Islet precursor cell (in vitro differentiated cells): ENCODE results near the gene PPFIA4.

Experiments
- DNase-seq: peaks from one replicate; pipeline ENCODE4 v3.0.0-alpha.2; 2018

The PPFIA4 gene

DNA sequence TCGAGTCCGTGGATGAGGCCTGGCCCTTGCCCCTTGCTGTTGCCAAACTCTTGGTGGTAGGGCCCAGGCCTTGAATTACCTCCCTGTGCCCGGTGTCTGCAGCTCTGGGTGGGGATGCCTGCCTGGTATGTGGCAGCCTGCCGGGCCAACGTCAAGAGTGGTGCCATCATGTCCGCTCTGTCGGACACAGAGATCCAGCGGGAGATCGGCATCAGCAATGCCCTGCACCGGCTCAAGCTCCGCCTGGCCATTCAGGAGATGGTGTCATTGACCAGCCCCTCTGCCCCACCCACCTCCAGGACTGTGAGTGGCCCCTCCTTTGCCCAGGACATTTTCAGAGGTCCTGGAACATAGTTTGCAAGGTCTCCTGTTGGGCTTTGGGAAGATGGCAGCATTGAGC, 33.8 kb downstream of the PPFIA4 start:
- no peak for DNase-seq

DNA sequence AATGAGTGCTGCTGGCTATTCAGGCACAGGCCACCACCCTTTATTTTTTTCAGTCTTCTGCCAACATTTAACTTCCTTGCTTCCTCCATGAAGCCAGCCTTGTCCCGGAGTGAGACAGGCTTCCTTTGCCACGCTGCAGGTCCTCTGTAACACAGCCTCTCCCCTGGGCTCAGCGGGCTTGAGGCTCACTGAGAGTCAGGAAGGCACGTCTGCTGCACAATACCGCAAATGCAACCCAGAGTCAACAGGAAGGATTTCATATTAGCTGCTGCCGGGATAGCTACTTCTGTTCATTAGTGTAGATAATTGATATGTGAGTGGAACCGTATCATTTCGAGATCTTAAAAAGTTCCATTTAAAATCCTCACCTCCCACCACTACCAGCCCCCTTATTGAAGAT, 37.0 kb downstream of the PPFIA4 start:
- no peak for DNase-seq

DNA sequence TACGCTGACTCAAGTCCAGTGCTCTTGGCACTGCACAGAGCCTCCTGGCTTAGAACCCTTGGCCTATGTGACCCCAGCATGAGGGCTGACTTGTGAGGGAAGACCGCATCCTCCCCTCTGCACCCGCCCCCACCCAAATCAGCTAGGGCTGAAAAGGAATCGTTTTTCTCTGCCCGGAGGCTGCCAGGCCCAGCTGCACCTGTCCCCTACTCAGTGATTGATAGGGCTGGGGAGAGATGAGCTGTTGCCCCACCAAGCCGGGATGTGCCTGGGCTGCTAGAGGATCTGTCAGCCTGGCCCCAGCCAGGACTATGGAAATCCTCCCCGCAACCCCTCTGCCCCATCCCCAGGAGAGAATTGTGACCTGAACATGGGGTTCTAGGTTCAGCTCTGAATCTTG, 38.9 kb downstream of the PPFIA4 start:
- no peak for DNase-seq

DNA sequence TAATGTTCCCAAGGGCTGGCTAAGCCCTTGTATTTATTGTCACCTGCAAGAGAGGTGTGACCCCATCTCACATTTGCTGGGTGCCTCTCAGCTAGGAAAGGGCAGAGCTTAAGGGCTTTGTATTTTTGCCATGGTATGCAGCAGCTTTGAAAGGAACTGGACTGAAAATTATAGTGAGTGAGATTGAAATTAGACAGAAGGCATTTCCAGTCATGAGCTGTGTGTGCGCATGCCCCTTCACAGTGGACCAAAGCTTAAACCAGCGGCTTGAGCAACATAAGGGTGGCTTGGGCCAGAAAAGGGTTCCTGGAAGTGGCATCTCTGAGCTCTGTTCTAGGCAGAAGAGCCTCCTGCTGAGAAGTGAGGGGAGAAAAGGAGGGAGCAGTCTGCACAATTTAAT, 39.7 kb downstream of the PPFIA4 start:
- no peak for DNase-seq

DNA sequence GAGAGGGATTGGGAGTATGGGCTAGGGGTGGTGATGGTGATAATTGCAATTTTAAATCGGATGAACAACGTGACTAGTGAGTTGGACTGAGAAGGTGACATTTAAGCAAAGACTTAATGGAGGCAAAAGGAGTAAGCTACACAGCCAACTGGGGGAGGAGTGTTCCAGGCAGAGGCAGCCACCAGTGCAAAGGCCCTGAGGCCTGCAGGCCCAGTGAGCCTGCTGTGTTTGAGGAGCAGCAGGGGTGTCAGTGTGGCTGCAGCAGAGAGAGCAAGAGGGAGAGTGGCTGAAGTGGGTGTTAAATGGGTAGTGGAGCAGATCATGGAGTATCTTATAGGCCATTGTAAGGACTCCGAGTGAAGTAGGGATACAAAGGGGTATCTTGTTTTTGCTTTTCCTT, 40.7 kb downstream of the PPFIA4 start:
- DNase-seq: no peak

DNA sequence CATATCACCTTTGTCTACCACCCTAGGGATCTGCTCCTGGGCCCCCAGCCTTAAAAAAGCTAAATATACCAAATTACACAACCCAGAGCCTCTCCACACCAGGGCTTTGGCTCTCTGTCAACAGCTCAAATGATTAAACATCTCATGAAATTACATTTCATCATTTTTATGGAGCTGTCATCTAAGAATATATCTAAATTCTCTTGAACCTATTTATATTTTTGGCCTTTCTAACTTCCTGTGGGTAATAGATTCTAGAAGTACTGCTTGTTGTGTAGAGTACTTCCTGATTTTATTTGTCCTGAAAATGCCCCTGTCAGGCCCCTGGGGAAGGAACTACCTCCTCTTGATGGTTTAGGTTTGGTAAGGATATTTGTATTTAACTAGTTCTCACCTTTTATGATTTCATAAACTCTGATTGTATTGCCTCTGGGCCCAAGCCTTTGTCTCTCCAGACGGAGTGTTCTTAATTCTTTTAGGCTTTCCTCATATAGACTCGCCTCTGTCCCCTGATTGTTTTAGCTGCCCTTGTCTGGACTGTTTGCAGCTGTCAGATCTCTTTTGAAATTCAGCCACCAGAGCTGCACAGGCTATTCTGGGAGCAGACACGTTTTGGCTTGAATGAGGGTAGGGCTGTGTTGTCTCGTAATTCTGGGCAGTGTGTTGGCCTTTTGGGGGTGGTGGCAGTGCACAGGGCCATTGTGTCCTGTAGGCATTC, 42.9 kb downstream of the PPFIA4 start:
- no peak for DNase-seq

DNA sequence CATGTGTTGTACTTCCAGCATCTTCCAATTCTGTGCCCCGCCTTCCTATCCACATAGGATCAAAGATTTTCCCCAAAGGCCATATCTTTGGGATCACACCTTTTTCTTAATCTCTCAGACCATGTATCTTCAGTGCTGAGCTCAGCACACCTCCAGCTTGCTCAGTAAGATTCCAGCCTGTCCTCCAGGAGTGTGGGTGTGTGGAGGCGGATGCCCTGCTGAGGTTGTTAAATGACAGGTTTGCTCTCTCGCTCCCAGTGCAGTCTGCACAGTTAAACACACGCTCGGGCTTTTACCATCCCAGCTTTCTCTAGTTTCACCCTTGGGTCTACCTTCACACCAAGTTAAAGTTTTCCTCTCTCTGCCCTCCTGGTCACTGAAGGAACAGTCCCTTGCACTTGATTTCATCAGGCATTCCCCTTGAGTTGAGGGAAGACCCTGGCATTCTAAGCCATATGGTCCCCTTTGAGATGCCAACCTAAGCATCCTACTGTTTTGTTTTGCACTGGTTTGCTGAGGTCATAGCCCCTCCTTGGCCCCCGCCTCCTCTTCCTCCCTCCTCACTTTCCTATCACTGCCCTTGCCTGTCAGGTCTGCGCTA, 45.8 kb downstream of the PPFIA4 start:
- DNase-seq: no peak

DNA sequence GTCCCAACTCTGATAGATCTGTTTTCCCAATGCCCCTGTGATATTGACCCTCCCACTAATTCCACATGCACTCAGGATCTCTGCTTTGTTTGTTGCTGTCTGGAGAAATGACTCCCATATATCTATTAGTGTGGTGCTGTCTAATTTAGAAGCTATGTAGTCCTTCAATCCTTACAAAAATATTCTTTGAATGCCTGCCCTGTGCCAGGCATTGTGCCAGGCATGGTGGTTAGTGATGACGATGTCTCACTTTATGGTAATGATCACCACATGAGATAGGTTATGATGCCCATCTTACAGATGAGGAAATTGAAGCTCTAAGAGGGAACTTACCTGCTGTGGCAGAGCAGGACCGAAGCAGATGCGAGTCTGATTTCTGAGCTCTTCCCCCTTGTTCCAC, 46.6 kb downstream of the PPFIA4 start:
- DNase-seq: no peak

DNA sequence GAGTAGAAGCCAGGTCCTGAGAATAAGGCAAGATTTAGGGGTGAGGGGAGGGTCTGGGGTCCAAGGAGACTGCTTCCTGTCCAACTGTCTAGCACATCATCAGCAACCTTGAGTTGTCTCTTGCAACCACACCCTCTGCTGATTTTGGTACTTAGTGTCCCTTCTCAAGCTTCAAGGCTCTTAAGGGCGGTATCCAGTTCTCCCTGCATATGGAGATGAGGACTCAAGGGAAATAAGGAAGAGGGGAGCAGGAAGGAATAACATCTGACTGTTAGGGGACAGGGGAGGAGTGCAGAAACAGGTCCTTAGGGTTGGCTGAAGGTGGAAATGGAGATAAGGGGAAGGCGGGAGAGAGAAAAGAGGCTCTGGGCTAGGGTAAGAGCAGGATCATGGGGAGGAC, 47.2 kb downstream of the PPFIA4 start:
- no peak for DNase-seq

DNA sequence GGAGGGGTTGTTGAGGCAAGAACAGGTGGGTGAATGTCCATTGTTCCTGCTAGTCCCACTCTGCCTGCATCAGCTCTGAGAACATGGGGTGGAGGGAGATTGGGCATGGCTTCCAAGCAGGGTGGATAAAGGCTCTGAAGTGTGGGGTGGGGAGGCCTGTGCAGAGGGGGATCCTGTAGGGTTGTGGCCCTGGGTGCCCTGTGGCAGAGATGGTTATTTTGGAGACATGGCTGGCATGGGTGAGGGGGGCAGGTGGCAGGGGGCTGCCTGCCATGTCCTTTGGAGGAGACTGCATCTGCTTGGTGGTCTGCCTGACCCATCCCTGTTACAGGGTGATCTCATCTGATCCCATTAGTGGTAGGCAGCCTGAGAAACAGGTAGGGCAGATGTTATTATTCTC, 48.3 kb downstream of the PPFIA4 start:
- DNase-seq: no peak

DNA sequence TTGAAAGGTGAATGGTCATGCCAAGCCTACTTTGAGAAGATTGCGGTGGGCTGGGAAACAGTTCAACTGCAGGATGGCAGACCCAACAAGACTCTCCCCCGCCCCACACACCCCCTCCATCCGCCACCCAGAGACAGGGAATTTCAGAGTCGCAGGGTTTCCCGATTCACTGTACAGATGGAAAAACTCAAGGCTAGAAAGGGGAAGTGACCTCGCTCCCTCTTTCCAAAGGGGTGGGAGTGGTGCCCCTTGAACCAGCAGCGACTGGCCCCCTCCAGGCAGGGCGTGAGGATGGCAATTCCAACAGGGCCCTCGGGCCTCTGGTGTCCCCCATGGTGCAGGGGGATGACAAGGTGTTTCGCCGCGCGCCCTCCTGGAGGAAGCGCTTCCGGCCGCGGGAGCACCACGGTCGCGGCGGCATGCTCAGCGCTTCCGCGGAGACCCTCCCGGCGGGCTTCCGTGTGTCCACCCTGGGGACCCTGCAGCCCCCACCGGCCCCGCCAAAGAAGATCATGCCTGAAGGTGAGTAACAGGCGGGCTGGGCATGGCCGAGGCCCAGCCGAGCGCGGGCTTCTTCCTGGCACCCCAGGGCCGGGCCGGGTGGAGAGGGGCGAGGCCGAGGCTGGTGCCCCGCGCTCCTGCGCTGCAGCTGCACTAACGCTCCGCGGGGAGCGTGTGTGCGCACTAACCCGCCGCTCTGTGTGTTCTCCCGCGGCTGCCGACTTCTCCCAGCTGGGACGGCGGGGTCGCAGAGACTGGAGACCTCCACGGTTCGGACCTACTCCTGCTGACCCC, 49.1 kb downstream of the PPFIA4 start:
- DNase-seq: no peak

DNA sequence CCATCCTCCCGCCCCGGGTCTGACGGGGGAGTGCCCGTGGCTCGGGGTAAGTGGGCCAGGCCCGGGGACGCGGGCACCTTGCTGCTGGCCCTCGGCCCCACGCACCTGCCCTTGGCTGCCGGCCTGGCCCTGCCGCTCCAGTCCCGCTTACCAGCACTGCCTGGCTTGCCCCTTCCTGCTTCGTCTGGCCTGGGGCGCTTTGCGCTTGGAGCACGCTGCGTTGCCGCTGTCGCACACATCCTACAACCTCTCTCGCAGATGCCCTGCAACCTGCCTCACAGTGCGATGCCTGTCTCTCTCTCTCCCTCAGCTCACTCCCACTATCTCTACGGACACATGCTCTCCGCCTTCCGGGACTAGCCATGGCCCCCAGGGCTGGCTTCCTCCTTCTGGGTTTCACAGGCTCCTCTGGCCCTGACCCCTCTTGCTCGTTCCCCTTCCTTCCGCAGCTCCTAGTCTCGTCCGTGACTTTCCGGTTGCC, 49.8 kb downstream of the PPFIA4 start:
- DNase-seq: no peak

DNA sequence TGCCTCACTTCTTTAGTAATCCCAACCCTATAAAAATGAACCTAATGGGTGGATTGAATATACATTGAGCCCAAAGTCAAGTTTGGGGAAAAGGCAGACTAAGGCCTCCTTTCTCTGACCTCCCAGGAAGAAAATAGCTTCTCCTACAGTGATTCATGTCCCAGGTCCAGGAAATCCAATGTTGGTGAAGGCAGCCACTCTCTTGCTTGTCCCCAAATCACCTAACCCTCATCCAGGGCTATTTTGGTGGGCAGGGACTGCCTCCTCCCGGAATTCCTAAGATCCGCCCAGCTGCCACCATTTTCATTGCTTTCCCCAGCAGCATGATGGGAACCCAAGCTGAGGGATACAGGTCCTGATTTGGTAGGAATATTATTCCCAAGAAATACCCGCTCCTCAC, 51.1 kb downstream of the PPFIA4 start:
- no peak for DNase-seq

DNA sequence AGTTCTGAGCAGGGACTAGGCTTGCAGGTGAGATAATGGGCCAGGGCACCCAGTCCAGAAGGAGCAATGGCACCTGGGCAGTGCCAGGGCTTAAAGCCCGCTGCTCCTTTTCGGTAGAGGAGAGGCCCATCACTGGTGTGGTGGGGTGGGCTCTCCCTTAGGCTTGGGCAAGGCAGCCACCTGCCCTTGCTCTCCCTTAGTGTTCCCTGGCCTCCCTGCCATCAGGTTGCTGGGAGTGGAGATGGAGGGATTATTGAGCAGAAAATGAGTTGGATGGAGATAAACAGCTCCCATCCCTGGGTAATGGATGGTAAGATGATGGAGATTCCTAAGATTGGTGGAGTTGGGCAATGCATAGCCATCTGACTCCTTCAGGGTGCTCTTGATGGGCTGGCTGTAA, 51.7 kb downstream of the PPFIA4 start:
- DNase-seq: no peak

DNA sequence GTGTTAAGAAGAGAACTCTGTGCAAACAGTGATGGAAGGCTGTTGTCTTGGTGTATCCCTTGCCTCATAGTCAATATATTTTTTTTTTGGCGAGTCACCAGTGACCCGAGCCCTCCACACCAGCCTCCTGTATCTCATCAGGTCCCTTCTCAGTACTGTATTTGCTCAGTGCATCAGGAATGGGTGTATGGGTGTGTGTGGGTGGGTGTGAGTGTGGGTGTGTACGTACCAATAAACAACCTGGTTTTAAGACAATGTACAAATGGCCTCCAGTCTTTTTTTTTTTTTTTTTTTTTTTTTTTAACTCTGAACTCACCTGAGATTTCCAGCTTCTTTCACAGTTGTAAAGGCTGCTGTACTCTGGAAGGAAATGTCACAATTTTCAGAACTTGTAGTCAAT, 52.2 kb downstream of the PPFIA4 start:
- DNase-seq: no peak

DNA sequence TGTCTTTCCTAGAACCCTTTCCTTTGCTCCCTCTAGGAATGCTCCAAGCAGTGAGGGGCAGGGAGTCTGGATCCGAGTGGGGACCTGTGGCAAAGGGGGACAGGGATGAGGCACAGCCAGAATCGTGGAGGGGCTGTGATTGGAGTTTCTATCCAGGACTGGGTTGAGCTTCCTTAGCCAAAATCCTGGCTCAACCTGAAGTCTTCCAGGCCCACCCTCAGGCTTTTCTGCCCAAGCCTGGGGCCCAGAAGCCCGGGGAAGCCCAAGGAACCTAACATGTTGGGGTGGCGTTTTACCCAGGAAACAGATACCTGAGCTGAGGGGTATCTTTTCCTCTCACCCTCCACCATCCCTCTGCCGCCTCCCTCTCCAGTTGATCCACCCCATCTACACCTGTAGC, 54.2 kb downstream of the PPFIA4 start:
- DNase-seq: no peak

DNA sequence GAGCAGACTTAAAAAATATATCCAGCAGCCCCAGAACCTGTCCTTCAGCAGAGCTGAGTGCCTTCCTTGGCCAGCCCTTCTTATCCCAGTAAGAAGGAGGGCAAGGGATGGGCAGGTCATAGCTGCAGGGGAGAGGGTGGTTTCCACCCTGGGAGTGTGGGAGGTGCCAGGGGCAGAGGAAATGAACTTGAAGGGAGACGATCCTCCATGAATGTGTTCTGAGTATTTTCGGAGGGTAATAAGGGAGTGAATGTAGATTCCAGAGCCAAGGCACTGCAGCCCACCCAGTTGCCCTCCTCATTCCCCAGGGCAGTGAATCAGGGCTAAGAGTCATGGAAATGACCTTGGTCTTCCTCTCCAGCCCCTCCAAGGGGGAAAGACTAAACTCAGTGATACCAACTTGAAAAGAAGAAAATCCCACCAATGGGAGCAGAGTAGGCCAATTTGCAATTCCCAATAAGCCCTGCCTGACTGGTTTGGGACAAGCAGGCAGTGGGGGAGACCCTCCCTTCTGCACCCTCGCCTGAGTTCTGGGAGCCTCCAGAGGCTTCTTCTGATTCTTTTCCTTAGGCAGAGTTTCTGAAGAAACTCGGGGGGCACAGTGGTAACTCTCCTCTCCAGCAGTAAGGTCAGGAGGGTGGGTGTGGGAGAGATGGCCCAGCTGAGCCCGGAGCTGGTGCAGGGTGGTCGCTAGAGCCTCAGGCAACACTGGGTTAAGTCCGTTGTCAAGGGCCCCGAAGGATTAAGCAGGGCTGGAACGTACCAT, 55.4 kb downstream of the PPFIA4 start:
- DNase-seq: peak; percentile 46

DNA sequence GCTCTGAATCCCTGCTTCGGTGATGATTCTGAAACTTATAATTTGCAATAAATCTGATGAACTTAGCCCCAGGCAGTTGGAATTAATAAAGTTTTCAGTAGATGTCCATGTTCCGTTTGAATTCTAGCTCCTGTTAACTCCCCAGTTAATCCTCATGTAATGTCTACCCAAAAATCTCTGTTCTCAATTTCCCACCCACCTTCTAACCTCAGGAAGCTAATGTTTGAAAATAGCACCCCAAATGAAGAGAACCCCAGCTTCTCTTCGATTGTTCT, 55.9 kb downstream of the PPFIA4 start:
- no peak for DNase-seq

DNA sequence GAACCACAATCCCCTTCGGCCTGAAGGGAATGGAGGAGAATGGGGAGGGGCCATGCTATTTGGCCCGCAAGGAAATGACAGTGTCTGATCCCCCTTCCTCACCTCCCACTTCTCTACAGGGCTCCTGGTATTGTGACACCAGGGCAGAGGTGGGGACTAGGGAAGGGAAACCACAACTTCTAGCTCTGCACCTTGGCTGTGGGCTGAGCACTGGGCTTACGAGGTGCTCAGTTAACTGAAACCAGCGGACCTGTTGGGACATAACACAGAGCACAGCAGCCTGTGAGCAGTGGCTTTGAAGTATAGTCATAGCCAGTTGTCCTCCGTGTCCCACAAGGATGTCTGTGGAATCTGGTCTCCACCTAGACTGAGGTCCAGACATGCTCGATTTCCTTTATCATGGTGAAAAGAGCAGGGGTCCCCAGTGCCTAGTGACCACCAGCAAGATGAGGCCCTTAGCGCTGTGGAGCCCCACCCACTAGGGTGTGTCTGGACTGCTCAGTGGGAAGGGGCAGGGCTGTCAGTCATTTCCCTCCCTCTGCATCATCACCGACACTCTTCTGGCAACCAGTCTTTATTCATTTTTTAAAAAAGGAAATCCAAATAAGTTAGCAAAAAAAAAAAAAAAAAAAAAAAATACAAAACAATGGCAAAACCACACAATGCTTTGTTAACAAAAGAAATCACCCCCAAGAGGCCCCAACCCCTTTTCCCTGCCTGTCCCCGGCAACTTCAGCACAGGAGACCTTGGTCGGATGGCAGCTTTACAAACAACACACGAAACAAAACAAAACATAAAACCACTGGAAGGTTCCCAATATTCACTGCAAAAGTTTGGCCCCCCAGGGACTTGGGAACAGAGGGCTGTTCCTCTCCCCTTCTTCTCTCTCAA, 56.5 kb downstream of the PPFIA4 start:
- DNase-seq: peak; percentile 51

DNA sequence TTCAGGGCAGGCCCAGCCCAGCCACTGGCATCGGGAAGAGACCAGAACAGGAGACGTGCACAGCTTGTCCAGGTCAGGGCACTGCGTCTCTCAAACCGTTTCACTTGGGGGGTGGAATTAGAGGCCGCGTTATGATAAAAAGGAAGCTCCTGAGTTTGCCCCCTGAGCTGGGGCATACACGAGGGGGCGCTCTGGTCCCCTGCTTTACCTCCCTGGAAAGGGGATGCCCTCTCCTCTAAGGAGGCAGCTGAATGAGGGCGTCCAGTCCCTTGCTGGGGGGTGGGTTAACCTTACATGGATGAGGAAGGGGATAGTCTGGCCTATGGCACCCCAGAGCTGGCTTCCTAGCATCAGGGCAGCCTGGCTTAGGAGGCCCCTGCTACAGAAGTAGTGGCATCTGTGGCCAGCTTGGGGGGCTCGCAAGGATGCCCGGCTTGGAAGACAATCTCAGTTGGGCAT, 57.2 kb downstream of the PPFIA4 start:
- DNase-seq: peak; percentile 48

DNA sequence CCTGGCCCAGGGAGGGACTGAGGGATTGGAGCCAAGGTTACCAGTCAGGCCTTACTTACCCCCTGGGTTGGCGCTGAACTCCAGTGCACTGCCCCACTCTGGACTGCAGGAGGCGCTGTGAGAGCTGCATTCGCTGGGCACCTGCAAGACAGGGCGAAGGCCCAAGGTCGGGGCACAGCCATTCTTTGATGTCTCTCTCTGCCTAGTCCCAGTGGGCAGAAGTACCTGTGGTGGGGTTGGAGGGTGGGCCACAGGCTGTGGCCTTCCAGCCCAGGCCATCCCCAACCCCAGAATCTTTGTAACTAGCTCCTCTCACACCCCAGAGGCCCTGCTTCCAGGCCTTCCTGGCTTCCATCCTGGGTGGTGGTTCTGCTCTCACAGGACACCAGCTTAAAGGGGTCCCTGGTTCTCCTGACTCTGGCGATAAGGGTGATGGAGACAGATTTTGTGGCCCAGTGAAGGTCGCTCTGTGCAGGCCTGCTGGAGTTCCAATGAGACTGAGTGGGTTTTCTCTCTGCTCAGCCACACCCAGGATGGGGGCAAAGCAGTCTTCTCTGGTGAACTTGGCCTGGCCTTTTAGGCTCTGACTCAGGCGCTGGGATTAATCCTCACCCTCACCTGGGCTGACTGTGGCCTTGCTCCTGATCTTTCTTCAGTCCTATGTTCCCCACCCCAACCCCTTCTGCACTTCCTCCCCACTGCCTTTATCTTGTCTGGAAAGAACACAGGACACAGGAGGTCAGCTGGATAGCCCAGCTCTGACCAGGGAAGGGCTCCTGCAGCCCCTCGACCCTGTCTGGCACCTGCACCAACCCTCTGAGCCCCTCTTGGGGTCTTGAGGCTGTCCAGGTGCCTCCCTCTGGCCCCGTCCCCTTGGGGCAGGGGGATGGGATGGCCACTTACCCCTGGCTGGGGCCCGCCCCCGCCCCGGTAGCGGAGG, 58.6 kb downstream of the PPFIA4 start:
- peak; percentile 55 for DNase-seq
